BE2C (cell line): ENCODE results near the gene USH2A.

ENCODE experiments used
- DNase-seq: peaks from one replicate; pipeline ENCODE4 v3.0.0-alpha.2; 2020
- H3K27me3 ChIP-seq: fragments of 250-450 bp; sonication (Bioruptor Pico); 2 replicates; pipeline ENCODE4 v1.5.1; 2020; ENCODE audit warnings: mild to moderate bottlenecking
- H3K36me3 ChIP-seq: fragments of 250-450 bp; sonication (Bioruptor Pico); 2 replicates; pipeline ENCODE4 v1.5.1; 2020; ENCODE audit warnings: mild to moderate bottlenecking
- H3K4me1 ChIP-seq: fragments of 250-450 bp; sonication (Bioruptor Pico); 2 replicates; pipeline ENCODE4 v1.5.1; 2020
- H3K4me3 ChIP-seq: 2 replicates; pipeline ENCODE4 v1.5.1; 2011; ENCODE audit warnings: low read depth, low read length
- H3K9me3 ChIP-seq: fragments of 250-450 bp; sonication (Bioruptor Pico); 2 replicates; pipeline ENCODE4 v1.5.1; 2020
- TF ChIP-seq, protein P1 (sequence below): IDR thresholded peaks from 2 replicates; pipeline ENCODE4 v1.5.1; 2012; ENCODE audit warnings: mild to moderate bottlenecking, low read depth, low read length

USH2A gene

GRCh38 chr1:215963621-215964020, 459.6 kb downstream of the USH2A start:
- no peaks in the 10 kb centered on the region for H3K9me3 ChIP-seq
- H3K36me3 ChIP-seq, result no peaks in the 10 kb centered on the region
- TF ChIP-seq, protein P1, sequence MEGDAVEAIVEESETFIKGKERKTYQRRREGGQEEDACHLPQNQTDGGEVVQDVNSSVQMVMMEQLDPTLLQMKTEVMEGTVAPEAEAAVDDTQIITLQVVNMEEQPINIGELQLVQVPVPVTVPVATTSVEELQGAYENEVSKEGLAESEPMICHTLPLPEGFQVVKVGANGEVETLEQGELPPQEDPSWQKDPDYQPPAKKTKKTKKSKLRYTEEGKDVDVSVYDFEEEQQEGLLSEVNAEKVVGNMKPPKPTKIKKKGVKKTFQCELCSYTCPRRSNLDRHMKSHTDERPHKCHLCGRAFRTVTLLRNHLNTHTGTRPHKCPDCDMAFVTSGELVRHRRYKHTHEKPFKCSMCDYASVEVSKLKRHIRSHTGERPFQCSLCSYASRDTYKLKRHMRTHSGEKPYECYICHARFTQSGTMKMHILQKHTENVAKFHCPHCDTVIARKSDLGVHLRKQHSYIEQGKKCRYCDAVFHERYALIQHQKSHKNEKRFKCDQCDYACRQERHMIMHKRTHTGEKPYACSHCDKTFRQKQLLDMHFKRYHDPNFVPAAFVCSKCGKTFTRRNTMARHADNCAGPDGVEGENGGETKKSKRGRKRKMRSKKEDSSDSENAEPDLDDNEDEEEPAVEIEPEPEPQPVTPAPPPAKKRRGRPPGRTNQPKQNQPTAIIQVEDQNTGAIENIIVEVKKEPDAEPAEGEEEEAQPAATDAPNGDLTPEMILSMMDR, result no peak
- no peak overlapping the region for H3K4me3 ChIP-seq
- H3K4me1 ChIP-seq, result peaks cover 6% of the 10 kb centered on the region; the same call in 1 of the 2 replicates
- no peaks in the 10 kb centered on the region for H3K27me3 ChIP-seq
- DNase-seq, result no peak

GRCh38 chr1:215963040-215963439, 460.2 kb downstream of the USH2A start:
- TF ChIP-seq, protein P1, result no peak
- peak; percentile 29 for DNase-seq
- Histone ChIP-seq H3K27me3 (no peaks in the 10 kb centered on the region), H3K4me3 (no peak overlapping the region), H3K9me3 (no peaks in the 10 kb centered on the region), H3K4me1 (peaks cover 6% of the 10 kb centered on the region; the same call in 1 of the 2 replicates), H3K36me3 (no peaks in the 10 kb centered on the region)

DNA sequence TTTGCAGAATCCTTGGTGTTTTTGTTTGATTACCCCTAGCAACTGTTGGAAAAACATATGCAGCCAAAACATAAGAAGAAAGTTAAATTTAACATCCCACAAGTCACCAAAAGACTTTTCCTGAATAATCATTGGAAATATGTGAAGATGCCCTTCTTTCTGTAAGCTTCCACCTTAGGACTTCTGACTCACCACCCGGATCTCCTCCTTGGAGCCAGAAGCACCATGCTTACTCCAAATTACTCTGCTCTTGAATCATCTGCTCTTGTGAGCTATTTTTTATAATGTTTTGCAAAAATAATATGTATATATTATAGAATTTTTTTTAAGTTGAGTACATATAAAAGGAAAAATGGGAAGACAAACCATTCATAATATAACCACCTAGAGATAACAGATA, 464.4 kb downstream of the USH2A start:
- Histone ChIP-seq H3K9me3 (no peaks in the 10 kb centered on the region), H3K27me3 (no peaks in the 10 kb centered on the region), H3K4me1 (peaks cover 6% of the 10 kb centered on the region; the same call in 1 of the 2 replicates), H3K36me3 (no peaks in the 10 kb centered on the region), H3K4me3 (no peak overlapping the region)
- TF ChIP-seq, protein P1, result no peak
- no peak for DNase-seq

DNA sequence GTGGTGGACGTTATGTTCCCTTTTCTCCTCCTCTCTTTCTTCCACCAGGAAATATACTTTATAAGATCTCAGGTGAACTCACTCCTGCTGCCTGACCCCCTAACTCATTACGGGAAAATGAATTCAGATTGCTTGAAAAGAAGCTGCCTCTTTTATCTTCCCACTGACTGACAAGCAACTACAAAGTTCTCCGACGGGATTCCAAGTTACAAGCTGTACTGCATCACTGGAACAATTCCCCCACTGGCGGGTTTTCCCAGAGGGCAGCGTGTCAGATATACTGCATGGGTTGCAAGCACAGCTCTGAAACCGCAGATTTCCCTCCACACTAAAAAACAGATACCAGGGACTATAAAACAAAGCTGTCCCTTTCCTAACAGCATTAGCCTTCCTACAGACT, 465.6 kb downstream of the USH2A start:
- Histone ChIP-seq H3K9me3 (no peaks in the 10 kb centered on the region), H3K27me3 (no peaks in the 10 kb centered on the region), H3K4me1 (no peaks in the 10 kb centered on the region; the same call in 1 of the 2 replicates), H3K4me3 (peak overlapping the region; percentile 30), H3K36me3 (no peaks in the 10 kb centered on the region)
- DNase-seq, result peak; percentile 45
- TF ChIP-seq, protein P1, result no peak

DNA sequence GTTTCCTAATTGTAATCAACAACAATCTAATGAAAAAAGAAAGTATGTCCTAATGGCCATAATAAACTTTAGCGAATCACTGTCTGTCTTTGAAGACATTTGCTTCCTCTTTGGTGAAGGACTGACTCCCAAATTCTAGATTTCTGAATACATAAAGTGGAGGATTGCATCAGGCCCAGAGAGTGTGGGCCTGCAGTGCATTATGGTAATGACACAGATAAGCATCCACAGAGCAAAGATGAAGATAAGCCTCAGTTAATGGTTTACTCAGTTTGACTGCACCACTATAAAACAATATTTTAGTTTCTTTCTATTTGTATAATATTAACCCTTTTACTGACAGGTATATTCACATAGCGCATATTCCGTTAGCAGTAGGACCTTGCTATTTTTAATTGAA, 490.7 kb downstream of the USH2A start:
- H3K9me3 ChIP-seq, result no peaks in the 10 kb centered on the region
- H3K27me3 ChIP-seq, result no peaks in the 10 kb centered on the region
- TF ChIP-seq, protein P1, result no peak
- H3K4me3 ChIP-seq, result no peak overlapping the region
- no peaks in the 10 kb centered on the region for H3K36me3 ChIP-seq
- H3K4me1 ChIP-seq, result no peaks in the 10 kb centered on the region
- DNase-seq, result no peak

- Histone ChIP-seq H3K9me3 (no peaks in the 10 kb centered on the region), H3K4me3 (no peak overlapping the region), H3K27me3 (no peaks in the 10 kb centered on the region), H3K36me3 (no peaks in the 10 kb centered on the region), H3K4me1 (no peaks in the 10 kb centered on the region)
- no peak for DNase-seq
- TF ChIP-seq, protein P1, result no peak
Measured at GRCh38 chr1:215926670-215927069, 496.6 kb downstream of the USH2A start.
